Neural progenitor cell (in vitro differentiated cells): ENCODE measurements around the gene NFATC4.

Experiments
- CTCF ChIP-seq: fragments of 200-600 bp; sonication (generic); IDR thresholded peaks from 2 replicates; pipeline ENCODE4 v1.5.1; 2017; ENCODE audit warnings: antibody characterized with exemption, mild to moderate bottlenecking
- EZH2 ChIP-seq: fragments of 200-600 bp; sonication (generic); IDR thresholded peaks from 2 replicates; pipeline ENCODE4 v1.6.1; 2017; ENCODE audit warnings: antibody characterized with exemption, mild to moderate bottlenecking, moderate library complexity
- EZH2phosphoT487 ChIP-seq: fragments of 200-600 bp; sonication (generic); IDR thresholded peaks from 2 replicates; pipeline ENCODE4 v1.6.1; 2017; ENCODE audit warnings: antibody characterized with exemption

GRCh38 chr14:24395609-24396582, 27.9 kb downstream of the NFATC4 start:
- TF ChIP-seq CTCF: no peak
- no peak for TF ChIP-seq EZH2phosphoT487
- no peak for TF ChIP-seq EZH2
